Activated CD4-positive, alpha-beta T cell treated with anti-CD3 and anti-CD28 coated beads, Interleukin-2, amount 50 U/mL, for 24 hours (primary cell): ENCODE results near the gene PTPRD.

Experiments used
- DNase-seq, 2 donors: peaks; one replicate each; pipeline ENCODE4 v3.0.0-alpha.2; 2020; ENCODE audit warnings: low read depth in 1 of 2, low spot score in 1 of 2

PTPRD gene

DNA sequence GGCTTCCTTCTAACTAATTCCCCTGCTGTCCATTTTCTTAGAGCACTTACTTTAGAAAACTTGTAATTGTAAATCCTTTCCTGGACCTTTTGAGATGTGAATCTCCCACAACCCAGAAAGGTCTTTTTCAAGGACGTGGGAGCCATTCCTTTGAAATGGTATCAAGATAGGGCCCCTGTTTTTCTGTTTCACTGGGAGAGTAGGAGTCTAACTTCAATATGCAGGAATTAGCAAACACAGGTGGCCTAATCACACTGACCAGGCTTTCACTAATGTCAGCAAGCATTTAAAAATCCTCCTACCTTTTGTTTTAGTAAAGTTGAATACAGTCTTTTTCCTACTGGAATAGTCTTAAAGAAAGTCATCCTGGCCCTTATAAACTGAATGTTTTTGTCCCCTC is 558.3 kb downstream of the PTPRD start:
- no peak for DNase-seq

DNA sequence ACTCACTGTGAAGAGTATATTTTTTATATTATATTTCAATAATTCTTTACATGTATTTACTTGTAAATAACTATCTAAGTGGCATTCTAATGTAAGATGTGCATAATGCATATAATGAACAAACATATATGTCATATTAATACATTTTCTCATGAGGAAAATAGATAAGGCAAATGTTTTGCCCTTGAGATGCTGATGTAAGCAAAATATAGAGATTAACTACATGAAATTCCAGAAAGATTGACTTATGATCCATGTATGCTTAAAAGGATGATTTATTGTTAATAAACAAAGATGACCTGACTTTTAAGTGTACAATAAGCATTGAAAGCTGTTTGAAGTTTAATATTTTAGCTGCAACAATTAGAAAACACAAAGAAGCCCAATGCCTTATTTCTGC is 559.9 kb downstream of the PTPRD start:
- DNase-seq: no peak

DNA sequence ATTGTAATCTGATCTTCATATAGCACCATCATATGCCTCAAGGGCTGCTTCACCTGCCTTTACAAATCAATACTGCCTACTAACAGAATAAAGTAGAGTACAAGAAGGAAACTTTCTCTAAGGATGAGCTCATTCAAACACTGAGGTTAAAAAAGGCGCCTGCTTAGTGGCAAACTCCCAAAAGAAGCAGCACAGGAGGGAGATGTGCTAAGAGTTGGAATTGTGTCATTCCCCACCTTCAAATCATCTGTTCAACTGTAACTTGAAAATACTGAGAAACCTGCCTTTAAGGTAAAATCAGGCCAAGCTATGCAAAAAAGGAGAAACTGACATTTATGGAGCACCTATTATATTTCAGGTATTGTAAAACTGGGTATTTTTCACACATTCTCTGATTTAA is 560.6 kb downstream of the PTPRD start:
- no peak for DNase-seq

DNA sequence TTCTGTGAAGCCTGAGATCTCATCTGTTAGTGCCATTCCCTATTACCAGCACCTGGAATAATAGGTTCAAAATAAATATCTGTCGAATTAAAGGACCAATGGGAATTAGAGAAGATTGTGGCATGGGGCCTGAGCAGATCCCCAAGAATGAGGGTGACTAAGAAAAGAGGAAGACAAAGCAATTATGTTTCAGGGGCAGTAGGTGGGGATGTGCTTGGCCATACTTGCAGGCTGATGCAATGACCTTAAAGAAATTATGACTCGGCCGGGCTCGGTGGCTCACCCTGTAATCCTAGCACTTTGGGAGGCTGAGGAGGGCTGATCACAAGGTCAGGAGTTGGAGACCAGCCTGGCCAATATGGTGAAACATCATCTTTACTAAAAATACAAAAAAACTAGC is 562.8 kb downstream of the PTPRD start:
- no peak for DNase-seq

DNA sequence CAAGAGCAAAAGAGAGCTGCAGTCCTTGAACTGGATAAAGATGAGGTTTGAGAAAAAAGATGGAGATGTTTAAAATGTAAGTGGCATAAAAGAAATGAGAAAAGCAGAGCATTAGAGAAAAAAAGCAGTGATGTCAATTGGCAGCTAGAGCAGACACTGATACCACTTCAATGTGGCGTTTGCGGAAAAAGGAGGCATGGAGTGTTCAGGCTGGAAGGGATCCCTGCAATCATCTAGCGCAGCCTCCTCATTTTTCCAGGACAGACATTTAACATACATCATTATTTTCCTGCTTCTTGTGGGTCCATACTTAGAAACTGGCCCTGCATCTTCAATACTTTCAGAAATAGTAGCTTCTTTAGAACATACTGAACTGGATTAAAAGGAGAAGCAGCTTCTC is 563.8 kb downstream of the PTPRD start:
- no peak for DNase-seq

DNA sequence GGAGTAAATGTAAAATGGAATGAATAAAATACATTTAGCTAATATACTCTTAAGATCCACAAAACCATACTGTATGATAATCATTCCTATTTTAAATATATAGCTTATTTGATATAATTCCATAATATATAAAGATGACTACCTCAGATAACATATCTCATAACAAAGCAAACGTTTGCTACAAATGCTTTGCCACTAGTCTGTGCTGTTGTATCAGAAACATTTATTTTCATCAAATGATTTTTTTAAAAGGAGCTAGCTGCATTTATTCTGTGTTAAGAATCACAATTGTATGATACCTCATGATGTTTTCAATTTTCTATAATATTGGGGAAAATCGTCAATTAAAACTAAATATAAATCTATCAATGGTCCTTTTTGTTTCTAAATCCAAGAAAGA is 567.2 kb downstream of the PTPRD start:
- DNase-seq: no peak

DNA sequence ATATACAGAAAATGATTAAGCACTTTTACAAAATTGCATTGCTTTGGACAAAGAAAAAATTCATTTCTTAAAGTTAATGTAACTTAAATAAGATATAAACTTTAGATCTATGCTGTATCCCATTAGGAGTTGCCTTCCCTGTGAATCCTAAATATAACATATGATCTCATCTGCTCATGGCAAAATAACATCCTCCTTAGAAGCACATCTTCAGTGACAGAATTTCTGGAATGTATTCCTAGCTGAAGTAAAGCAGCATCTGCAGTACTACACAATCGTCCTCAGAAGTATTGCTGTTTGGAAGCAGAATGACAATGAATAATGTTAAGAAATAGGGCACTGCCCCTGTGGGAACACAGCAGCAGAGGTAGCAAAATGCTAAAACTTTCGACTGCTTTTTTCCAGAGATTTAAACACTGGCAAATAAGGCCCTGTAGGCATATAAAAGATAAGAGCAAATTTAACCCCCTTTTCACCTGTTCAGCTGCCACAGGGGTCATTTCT is 571.0 kb downstream of the PTPRD start:
- DNase-seq: no peak

DNA sequence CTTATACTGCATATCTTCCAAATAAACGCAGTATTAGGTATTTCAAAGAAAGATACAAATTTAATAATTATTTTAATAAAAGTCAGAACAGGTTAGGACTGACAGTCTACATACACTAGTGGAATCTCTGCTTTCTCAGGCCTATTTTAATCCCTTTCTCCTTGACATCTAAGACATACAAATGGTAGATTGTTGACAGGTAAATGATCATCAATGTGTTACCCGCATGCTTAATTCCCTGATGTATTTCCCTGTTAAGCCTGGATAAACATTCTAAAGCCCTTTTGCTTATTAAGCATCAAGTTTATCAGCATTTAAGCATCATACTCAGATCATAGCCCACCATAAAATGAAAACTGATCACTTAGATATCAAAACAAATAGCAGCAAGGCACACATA is 576.7 kb downstream of the PTPRD start:
- DNase-seq: no peak

DNA sequence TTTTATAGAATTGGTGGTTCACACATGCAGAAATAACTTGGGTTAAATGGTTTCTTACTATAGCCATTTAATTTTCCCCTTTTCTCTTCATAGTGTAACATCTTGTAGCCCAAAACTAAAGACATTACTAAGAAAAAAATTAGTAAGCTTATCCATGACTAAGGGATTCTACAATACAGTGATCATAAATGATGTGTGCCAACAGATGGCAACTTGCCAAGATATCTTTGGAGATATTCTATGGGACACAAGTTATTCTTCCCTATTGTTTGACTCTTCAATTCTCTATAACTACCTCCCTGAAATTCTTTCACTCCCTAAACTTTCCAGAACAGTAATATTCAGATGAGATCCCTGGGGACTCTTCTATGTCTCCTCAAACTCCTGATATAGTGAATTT is 580.6 kb downstream of the PTPRD start:
- no peak for DNase-seq

DNA sequence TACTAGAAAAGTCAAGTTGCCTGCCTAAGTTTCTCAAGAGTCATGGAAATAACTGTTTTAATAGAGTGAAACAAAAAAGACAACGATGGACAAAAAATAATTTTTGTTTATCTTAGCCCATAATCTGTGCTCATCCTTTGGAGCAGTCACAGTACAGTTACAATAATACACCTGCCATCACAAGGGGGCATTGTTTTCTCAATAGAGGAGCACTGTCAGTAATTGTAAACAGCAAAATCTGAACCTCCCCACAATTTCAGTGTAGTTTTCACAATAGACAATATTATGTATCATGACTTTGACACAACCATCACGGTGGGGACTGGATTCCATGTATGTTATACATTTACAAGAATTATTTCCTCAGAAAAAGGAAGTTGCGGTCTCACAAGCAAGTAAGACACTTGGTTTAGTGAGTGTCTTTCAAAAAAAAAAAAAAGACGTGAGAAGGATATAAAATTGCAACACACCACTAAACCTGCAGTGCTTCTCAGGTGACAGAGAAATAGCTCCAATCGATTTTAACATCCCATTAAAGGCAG is 586.3 kb downstream of the PTPRD start:
- no peak for DNase-seq

DNA sequence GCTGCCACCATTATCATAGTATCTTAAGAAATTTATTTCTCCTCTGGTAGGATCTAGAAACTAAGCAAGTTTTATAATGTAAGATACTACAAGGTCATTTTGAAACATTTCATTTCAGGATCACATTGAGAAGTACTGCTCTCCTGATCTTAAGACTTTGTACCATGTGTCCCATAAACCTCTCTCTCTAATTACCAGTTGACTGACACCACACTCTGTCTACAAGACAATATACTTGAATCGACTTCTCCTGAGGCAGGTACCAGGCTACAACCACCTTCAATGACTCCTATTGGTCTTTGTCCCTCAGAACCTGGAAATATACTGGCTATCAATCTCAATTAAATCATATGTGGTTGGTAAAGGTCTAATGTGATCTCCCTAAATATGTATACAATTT is 597.0 kb downstream of the PTPRD start:
- DNase-seq: no peak

DNA sequence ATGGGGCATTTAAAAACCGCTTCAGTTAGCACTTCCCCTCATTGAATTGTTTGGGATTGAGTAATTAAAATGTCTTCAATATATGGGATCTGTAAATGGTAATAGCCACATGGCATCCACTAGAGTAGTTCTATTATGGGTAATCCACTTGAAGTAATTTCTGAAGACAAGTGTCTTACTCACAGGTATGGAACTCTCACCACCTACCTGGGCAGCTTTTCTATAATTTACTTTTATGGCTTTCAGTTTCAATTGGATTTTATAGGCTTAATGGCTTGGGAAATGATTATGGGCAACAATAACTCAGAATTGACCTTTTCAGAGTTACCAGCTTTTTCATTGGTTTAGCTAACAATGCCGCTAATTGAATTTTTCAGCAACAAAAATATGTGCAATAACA is 597.9 kb downstream of the PTPRD start:
- DNase-seq: no peak

DNA sequence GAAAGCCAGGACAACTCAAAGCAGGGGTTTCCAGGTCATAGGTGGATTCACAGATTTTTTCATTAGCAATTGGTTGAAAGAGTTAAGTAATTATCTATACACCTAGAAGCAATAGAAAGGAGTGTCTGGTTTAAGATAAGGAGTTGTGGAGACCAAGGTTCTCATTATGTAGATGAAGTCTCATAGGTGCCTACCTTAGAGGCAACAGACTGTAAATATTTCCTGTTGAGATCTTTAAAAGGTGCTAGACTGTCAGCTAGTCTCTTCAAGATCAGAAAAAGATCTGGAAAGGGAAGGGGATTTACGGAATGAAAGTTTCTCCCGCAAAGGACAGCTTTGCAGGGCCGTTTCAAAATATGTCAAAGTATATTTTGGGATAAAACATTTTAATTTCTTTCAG is 603.4 kb downstream of the PTPRD start:
- no peak for DNase-seq

DNA sequence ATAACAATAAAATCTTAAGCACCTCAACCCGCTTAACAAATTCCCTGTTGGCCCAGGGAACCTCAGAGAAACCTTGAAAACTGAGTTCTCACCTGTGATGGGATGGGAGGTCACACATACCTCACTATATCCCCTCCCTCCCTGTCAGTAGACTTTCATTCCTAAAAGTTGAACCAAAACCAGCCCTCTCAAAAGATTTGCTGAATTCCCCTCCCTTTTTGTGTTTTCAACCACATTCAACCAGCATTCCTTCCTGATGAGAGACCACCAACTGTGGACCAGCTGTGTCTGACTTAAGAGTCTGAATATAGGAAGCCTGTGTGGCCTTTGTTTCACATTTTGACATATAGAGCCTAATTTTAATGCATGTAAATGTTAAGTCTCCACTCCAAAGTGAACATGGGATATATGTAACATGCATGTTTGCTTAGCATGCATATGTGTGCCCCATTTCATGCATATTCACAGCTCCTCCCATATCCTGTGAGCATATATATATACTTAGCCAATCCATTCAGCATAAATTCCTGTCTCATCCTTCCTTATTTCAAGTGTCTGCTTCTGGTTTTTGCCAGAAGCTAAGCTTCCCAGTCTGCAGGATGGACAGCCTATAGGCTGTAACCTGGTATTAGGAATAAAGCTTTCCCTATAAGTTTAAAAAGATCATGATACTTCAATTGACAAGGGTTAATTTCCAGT is 604.6 kb downstream of the PTPRD start:
- DNase-seq: no peak

DNA sequence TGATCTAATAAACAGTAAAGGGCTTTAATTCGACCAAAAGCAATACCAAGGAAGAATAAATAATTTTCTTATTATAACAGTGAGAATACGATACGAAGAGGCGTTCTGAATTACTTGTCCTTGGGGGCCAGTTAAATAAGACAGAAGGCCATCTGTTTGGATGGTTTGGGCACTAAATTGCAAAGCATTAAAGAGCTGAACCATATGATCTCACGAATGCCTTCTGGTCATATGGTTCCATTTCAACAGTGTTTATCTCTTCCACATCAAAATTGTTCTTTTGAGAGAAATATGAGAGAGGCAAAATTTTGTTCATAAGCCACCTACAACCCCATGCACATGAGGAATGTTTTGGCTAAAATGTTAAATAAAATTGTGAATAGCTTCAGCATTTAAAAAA is 605.4 kb downstream of the PTPRD start:
- DNase-seq: no peak

DNA sequence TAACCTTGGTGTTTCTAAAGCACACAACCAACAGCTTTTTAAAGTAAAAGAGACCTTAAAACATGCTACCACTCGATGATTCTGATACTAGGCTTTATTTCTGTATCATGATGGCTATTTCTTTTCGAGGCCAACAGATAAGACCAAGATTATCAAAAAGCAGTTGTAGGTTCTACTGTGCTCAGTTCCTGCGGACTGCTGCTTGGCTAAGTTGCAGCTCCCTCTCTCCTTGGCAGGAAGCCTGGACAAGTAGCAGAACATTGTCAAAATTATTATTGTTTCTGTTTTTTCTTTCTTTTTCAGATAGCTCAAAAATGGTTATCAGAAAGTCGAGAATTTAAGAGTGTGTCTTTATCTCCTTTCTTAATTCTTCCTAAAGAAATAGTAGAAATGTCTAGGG is 607.6 kb downstream of the PTPRD start:
- no peak for DNase-seq

DNA sequence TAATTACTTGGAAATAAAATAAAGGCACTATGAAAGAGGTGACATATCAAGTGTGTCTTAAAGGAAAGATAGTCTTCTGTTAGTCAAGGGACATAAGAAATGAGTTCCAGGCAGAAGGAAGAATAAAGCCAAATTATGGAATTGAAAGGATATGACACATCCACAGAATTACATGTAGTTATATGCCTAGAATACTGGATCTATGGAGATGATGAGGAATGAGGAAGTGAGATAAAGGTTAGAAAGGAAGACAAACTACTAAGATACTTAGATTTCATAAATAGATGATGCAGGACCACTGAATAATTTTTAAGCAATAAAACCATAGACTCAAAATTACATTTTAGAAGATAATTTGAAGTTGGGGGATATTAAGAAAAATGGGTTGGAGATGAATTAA is 609.8 kb downstream of the PTPRD start:
- DNase-seq: no peak

DNA sequence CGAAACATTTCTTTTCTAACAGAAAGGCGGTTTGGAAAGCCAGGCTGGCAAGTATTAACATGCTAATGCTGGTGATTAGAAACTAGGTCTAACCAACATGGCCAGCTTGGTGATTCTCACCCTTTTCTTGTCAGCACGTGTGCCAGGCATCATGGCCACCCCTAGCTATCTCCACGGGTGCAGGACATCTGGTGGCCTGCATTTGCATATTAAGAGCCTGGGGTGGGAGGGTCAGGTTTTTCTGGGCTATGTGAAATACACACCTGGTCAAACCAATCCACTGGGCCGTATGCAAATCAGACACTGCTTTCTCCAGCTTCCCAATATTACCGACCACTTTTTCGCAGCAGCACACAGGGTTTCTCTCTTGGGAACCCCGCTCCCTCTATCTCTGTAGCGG is 612.1 kb downstream of the PTPRD start:
- no peak for DNase-seq

DNA sequence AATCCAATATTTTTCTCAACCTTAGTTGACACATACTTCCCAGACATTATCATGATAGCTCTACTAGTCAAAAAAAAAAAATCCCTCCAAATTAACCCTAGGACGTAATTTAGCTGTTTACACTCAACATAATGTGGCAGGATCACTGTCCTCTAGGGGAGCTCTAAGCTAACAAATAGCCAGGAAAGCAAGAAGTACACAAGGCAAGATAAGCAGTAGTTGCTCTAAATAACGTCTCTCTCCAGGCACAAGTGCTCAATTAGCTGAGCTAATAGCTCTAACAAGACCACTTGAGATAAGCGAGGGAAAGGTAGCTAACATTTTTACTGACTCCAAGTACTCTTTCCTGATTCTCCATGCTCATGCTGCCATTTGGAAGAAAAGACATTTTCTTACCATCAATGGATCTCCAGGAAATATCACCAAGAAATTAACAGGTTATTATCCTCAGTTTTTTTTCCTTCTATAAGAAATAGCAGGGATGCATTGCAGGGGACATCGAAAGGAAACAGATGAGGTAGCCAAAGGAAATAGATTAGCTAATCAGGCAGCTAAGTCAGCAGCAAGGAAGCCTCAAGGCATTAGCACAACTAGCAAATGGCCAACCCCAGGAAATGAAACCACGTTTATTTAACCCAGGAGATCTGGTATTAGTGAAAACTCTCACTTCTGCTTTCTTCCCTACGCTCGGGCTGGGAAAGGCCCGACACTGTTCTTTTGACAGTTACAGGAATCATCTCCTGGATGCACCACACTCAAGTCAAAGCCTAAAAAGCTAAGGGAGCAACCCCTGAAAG is 614.1 kb downstream of the PTPRD start:
- DNase-seq: no peak

DNA sequence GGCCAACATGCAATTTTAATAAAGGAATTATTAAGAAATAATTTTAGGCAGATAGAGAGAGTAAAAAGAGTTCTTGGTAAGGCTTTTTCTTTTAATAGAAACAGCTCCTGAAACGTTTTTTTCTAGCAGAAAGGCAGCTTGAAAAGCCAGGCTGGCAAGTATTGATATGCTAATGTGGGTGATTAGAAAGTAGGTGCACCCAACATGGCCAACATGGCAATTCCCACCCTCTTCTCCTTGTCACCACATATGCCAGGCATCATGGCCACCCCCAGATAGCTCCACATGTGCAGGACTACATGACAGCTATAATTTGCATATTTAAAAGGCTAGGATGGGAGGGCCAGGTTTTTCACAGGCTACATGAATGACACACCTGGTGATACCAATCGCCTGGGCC is 615.2 kb downstream of the PTPRD start:
- no peak for DNase-seq

DNA sequence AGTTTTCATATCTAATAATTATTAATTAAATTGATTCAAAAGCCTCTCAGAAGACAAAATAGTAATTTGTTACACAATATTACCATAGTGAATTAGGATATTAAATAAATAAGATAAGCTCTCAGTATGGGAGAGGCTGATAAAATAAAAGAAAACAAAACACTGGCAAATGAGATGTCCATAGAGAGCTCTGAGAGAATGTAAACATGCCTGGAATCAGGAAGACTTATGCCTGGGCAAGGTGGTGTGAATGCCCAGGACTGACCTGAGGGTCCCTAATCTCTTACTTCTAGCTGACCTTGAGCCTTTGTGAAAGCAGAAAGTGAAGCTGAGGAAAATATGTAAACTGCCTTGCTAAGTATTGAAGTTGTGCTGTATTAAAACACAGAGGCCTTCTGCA is 616.5 kb downstream of the PTPRD start:
- no peak for DNase-seq

DNA sequence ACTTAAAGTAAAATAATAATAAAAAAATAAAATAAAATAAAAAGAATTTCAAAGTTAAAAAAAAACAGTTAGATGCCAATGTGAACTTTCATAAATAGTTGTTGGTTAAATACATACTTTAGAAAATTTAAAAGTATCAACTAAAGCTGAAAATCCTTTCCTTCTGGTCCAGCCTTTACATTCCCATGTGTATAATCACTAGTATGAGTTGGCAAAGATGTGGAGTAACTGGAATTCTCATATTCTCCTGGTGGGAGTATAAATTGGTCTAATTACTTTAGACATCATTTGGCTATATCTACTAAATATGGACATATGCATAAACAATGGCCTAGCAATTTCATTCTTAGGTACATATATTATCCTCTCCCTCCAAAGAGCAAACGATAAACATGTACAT is 619.9 kb downstream of the PTPRD start:
- DNase-seq: no peak

DNA sequence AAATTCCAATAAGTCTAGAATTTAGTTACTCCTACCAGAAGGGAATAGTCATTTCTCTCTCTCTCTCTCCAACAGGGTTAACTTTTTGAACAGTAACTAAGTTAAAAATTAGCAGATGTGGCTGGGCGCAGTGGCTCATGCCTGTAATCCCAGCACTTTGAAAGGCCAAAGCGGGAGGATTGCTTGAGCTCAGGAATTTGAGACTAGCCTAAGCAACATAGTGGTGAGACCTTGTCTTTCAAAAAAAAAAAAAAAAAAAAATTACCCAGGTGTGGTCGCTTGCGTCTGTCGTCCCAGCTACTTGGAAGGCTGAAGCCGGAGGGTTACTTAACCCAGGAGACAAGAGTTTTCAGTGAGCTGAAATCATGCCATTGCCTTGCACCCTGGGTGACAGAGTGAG is 639.7 kb downstream of the PTPRD start:
- DNase-seq: no peak
